Subcutaneous adipose tissue (tissue), 4 donors: ENCODE measurements around the gene FAM193A. TPM values are rescaled to one million over a fixed set of nuclear protein-coding genes. Genes with fewer than 3 reads are reported as not detected.

Source experiments
- total RNA-seq, 4 donors: library from RNA; depleted of rRNA; stranded (reverse); fragments of >200 nt; gene quantifications; one replicate each; pipeline ENCODE4 v1.1.0, GENCODE V29; 2016
- TF ChIP-seq, protein P1 (sequence below): fragments of 450-650 bp; IDR thresholded peaks from one replicate; pipeline ENCODE4 v1.5.1; 2016; ENCODE audit warnings: low read depth, mild to moderate bottlenecking, control low read depth, antibody characterized with exemption, moderate library complexity

FAM193A gene
- total RNA-seq, 4 donors from 2014 or later = 16.5 to 39.2 (median 24.0) TPM

GRCh38 chr4:2715426-2715825 is 179.0 kb downstream of the FAM193A start:
- TF ChIP-seq, protein P1, sequence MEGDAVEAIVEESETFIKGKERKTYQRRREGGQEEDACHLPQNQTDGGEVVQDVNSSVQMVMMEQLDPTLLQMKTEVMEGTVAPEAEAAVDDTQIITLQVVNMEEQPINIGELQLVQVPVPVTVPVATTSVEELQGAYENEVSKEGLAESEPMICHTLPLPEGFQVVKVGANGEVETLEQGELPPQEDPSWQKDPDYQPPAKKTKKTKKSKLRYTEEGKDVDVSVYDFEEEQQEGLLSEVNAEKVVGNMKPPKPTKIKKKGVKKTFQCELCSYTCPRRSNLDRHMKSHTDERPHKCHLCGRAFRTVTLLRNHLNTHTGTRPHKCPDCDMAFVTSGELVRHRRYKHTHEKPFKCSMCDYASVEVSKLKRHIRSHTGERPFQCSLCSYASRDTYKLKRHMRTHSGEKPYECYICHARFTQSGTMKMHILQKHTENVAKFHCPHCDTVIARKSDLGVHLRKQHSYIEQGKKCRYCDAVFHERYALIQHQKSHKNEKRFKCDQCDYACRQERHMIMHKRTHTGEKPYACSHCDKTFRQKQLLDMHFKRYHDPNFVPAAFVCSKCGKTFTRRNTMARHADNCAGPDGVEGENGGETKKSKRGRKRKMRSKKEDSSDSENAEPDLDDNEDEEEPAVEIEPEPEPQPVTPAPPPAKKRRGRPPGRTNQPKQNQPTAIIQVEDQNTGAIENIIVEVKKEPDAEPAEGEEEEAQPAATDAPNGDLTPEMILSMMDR = no peak

DNA sequence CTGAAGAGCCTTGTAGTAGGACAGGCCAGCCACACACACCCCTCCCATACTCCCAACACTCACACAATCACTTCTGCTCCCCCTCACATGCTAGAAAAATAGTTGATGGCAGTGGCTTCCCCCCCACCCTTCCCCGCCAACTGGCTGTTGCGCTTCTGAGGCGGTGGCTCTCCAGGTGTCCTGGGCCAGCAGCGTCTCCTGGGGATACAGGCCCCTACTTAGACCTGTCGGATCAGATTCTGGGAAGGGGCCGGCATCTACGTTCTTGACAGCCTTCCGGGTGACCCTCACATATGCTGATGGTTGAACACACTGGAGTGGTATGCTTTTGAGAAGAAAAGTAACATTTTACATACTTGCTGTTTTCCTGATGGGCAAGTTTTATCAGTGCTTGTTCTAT is 179.8 kb downstream of the FAM193A start:
- TF ChIP-seq, protein P1 = no peak

DNA sequence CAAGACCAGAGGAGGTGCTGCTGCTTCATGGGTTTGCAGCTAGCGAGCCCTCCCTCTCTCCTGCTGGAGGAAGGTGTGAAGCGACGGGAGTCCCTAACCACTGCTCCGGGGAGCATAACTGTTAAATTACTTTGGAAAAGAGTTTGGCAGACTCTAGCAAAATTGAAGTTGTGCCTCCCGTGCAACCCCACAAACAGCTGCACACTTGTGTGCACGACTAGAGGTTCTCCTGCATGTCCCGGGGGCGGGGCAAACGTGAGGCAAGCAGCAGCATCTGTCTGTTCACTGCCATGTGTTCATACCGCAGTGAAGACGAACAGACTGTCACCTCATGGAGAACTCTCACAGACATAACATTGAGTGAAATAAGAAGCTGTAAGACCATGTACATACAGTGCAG is 185.1 kb downstream of the FAM193A start:
- TF ChIP-seq, protein P1 = no peak

DNA sequence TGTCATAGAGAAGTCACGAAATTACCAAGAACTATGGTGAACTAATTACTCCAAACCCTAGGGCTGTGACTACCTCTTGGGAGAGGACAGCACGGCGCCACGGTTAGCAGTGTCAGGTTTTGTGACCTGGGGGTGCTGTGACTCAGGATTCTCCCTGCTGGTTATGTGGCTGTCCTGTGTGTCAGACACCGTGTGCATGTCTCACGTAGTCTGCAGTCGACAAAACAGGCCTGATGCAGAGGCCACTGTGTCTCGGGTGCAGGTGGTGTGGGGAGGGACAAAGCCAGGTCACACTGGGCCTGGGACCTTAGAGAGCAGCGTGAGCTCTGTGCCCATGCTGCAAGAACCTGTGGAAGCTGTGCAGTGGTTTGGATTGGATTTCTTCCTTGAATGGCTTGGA is 185.6 kb downstream of the FAM193A start:
- TF ChIP-seq, protein P1 = no peak

GRCh38 chr4:2723751-2724150 is 187.3 kb downstream of the FAM193A start:
- TF ChIP-seq, protein P1 = no peak

DNA sequence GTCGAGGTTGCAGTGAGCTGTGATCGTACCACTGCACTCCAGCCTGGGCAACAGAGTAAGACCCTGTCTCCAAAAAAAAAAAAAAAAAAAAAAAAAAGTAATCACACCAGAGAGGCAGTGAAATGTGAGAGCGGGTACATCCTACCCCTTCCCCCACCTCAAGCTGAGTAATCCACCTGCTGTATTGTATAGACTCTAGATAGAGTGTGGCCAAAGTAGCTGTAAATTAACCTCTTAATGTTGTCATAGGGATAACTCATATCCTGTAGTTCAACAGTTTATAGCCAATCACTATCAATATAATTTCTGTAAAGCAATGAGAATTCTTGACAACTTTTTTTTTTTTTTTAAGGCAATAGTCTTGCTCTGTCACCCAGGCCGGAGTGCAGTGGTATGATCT is 188.9 kb downstream of the FAM193A start:
- TF ChIP-seq, protein P1 = no peak

DNA sequence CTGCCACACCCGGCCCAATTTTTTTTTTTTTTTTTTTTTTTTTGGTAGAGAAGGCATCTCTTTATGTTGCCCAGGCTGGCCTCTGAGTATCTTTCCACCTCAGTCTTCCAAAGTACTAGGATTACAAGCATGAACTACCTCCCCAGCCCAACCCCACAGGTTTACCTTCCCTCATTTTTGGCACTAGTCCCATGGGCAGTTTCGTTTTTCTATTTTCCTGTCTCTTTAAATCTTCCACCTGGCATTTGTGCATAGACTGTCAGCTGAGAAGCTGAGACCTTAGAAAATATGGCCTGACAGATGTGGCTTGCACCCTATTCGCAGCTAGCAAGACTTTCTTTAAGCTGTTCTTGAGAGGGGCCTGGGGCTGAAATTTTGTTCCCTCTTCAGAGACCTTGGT is 191.8 kb downstream of the FAM193A start:
- TF ChIP-seq, protein P1 = no peak
